ENCODE measurements around the gene OTOF. TPM values are rescaled to one million over a fixed set of nuclear protein-coding genes. Genes with fewer than 3 reads are reported as not detected.

OTOF gene
- total and polyA plus RNA-seq, 8 donors = 0.06 to 3.6 (median 0.29) TPM; not detected in 3

DNA sequence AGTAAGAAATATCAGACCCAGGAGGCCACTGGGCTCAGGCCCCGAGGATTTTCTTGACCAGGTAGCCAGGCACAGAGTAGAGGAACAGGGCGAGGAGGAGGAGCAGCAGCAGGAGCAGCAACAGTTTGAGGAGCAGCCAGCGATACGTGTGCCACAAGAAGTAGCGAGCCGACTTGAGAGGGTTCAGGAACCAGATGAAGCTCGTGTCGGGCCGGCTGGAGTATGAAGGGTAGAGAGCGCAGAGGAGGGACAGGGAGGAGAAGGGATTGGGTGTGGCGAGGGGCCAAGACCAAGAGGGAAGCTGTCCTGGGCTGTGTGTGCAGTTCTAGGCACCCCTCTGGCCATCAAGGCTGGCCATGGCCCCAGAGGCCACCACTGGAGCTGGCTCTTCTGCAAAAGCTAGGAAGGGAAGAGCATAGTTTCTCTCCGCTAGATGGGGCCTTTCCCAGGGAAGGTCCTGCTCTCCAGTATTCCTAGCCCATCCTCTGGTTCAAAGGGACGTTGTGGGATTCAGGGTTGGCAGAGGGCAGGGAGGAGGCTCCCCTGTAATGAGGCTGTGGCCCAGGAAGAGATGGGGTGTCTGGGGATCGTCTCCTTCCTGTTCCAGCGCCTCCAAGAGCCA, 17.8 kb downstream of the OTOF start:
- Histone ChIP-seq H3K4me3 (no peak overlapping the region), H3K9me3 (no peaks in the 10 kb centered on the region), H3K36me3 (no peaks in the 10 kb centered on the region), H3K4me1 (peaks cover 0 to 41% (median 12%) of the 10 kb centered on the region in 4 donors), H3K27me3 (peaks cover 0 to 6% (median 0%) of the 10 kb centered on the region in 3 donors), H3K27ac (no peak overlapping the region)
- TF ChIP-seq POLR2AphosphoS5 (IDR thresholded peaks at IDR 0.05) (no peak), POLR2A (IDR thresholded peaks at IDR 0.05) (no peak), EP300 (IDR thresholded peaks at IDR 0.05) (no peak), CTCF (IDR thresholded peaks at IDR 0.05) (no peak)
- WGBS, 5 donors = 82 to 94% (median 87%) methylated on average over 12 to 15 of the region's 15 CpGs
- DNase-seq = no peak
- intact Hi-C loops (cut with DNase I; ENCODE audit: low total_unique reads) = no loop called here

- Histone ChIP-seq H3K27ac (no peak overlapping the region), H3K27me3 (no peaks in the 10 kb centered on the region), H3K4me1 (peaks cover 0 to 45% (median 16%) of the 10 kb centered on the region in 4 donors), H3K4me3 (no peak overlapping the region), H3K36me3 (no peaks in the 10 kb centered on the region), H3K9me3 (no peaks in the 10 kb centered on the region)
- no peak for DNase-seq
- WGBS, 5 donors = 90 to 95% (median 91%) methylated on average over 10 to 14 of the region's 14 CpGs
- intact Hi-C loops (cut with DNase I; ENCODE audit: low total_unique reads) = no loop called here
- TF ChIP-seq POLR2A (IDR thresholded peaks at IDR 0.05) (no peak), POLR2AphosphoS5 (IDR thresholded peaks at IDR 0.05) (no peak), CTCF (IDR thresholded peaks at IDR 0.05) (no peak), EP300 (IDR thresholded peaks at IDR 0.05) (no peak)
Measured at GRCh38 chr2:26458365-26459042, 19.4 kb downstream of the OTOF start.

GRCh38 chr2:26457695-26458364, 20.1 kb downstream of the OTOF start:
- peak overlapping the region in 1 of 5 donors; percentile 78 for H3K27ac ChIP-seq
- peaks cover 0 to 45% (median 16%) of the 10 kb centered on the region in 4 donors for H3K4me1 ChIP-seq
- no peaks in the 10 kb centered on the region for H3K9me3 ChIP-seq
- H3K36me3 ChIP-seq = no peaks in the 10 kb centered on the region
- intact Hi-C loops (cut with DNase I; ENCODE audit: low total_unique reads) = no loop called here
- TF ChIP-seq EP300 (IDR thresholded peaks at IDR 0.05) (no peak), CTCF (IDR thresholded peaks at IDR 0.05) (no peak), POLR2AphosphoS5 (IDR thresholded peaks at IDR 0.05) (no peak), POLR2A (IDR thresholded peaks at IDR 0.05) (no peak)
- no peaks in the 10 kb centered on the region for H3K27me3 ChIP-seq
- DNase-seq = no peak
- 91 to 93% (median 92%) methylated on average over 12 to 19 of the region's 19 CpGs for WGBS, 5 donors
- H3K4me3 ChIP-seq = no peak overlapping the region

DNA sequence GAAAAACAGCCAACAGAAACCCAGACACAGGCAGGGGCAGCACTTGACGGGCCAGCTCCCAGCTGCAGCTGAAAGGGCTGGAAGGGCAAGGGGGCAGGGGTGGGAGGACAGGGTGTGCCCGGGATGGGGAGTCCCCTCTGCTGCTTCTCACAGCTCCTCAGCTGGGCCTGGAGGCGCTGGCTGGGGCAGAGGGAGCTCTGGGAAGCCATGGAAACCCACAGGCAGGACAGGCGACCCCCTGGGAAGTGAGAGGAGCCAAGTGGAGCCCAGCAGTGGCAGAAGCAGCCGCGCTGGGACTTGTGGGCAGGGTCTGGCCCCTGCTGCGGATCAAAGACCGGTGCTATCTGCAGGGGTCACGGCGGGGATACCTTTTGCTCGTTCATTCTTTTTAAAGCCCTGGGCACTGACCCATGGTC, 20.7 kb downstream of the OTOF start:
- no peaks in the 10 kb centered on the region for H3K9me3 ChIP-seq
- no peak overlapping the region for H3K4me3 ChIP-seq
- intact Hi-C loops (cut with DNase I; ENCODE audit: low total_unique reads) = no loop called here
- peaks cover 0 to 42% (median 16%) of the 10 kb centered on the region in 4 donors for H3K4me1 ChIP-seq
- TF ChIP-seq EP300 (IDR thresholded peaks at IDR 0.05) = no peak
- TF ChIP-seq POLR2A (IDR thresholded peaks at IDR 0.05) = no peak
- no peak for TF ChIP-seq POLR2AphosphoS5 (IDR thresholded peaks at IDR 0.05)
- H3K36me3 ChIP-seq = no peaks in the 10 kb centered on the region
- peak in 1 of 2 donors; percentile 35 for DNase-seq
- no peaks in the 10 kb centered on the region for H3K27me3 ChIP-seq
- WGBS, 5 donors = 75 to 84% (median 78%) methylated on average over 9 to 11 of the region's 11 CpGs
- peak overlapping the region in 4 of 5 donors; percentile 33 to 78 (median 50) for H3K27ac ChIP-seq

Measured in stomach (tissue), 9 donors.